ENCODE measurements around the gene TNFRSF4. TPM values are rescaled to one million over a fixed set of nuclear protein-coding genes. Genes with fewer than 3 reads are reported as not detected.

The TNFRSF4 gene
- total RNA-seq, 2 experiments from 2014 or later, result 1.1 TPM; not detected in 1

- CTCF ChIA-PET (ENCODE audit: unreplicated experiment), result no interaction called here
- no peaks in the 10 kb centered on the region for H3K9me2 ChIP-seq (ENCODE audit: insufficient read depth, low read length)
- H3K4me1 ChIP-seq (ENCODE audit: insufficient read depth, low read length, poor library complexity, severe bottlenecking), result no peaks in the 10 kb centered on the region
- DNase-seq (ENCODE audit: low spot score), result no peak
- no peak overlapping the region for H3K27ac ChIP-seq (ENCODE audit: low read depth, low read length, poor library complexity, severe bottlenecking)
- H2AFZ ChIP-seq (ENCODE audit: low read length), result no peak overlapping the region
- H3K79me2 ChIP-seq (ENCODE audit: insufficient read depth, low read depth, low read length), result peaks cover 6% of the 10 kb centered on the region; the same call in 1 of the 2 replicates
- POLR2A ChIA-PET, result no interaction called here
- H3K4me3 ChIP-seq (ENCODE audit: low read depth, low read length, poor library complexity, severe bottlenecking), result no peak overlapping the region
- TF ChIP-seq EZH2phosphoT487 (IDR thresholded peaks at IDR 0.05; ENCODE audit: borderline replicate concordance, low read depth, low read length) (no peak), CTCF (conservative IDR thresholded peaks at IDR 0.05; ENCODE audit: low read length) (no peak)
- no peak overlapping the region for H3K4me2 ChIP-seq (ENCODE audit: low read length)
- no TSS peak for BruUV-seq (replicated peaks)
- intact Hi-C loops (cut with micrococcal nuclease; ENCODE audit: unreplicated experiment), result no loop called here
- peaks cover 82% of the 10 kb centered on the region for H3K36me3 ChIP-seq (ENCODE audit: insufficient read depth, low read length)
- H4K20me1 ChIP-seq (ENCODE audit: insufficient read depth, low read length), result no peaks in the 10 kb centered on the region
- no peaks in the 10 kb centered on the region for H3K9me3 ChIP-seq (ENCODE audit: low read length)
Observed at GRCh38 chr1:1223891-1224290, 9.9 kb upstream of the TNFRSF4 start.

- POLR2A ChIA-PET, result no interaction called here
- intact Hi-C loops (cut with micrococcal nuclease; ENCODE audit: unreplicated experiment), result no loop called here
- no TSS peak for BruUV-seq (replicated peaks)
- DNase-seq (ENCODE audit: low spot score), result no peak
- Histone ChIP-seq H3K4me3 (ENCODE audit: low read depth, low read length, poor library complexity, severe bottlenecking) (no peak overlapping the region), H3K9me2 (ENCODE audit: insufficient read depth, low read length) (no peaks in the 10 kb centered on the region), H4K20me1 (ENCODE audit: insufficient read depth, low read length) (no peaks in the 10 kb centered on the region), H3K79me2 (ENCODE audit: insufficient read depth, low read depth, low read length) (no peaks in the 10 kb centered on the region), H3K27ac (ENCODE audit: low read depth, low read length, poor library complexity, severe bottlenecking) (no peak overlapping the region), H3K36me3 (ENCODE audit: insufficient read depth, low read length) (peaks cover 82% of the 10 kb centered on the region), H2AFZ (ENCODE audit: low read length) (no peak overlapping the region), H3K9me3 (ENCODE audit: low read length) (no peaks in the 10 kb centered on the region), H3K4me2 (ENCODE audit: low read length) (no peak overlapping the region), H3K4me1 (ENCODE audit: insufficient read depth, low read length, poor library complexity, severe bottlenecking) (no peaks in the 10 kb centered on the region)
- CTCF ChIA-PET (ENCODE audit: unreplicated experiment), result no interaction called here
- no peak for TF ChIP-seq CTCF (conservative IDR thresholded peaks at IDR 0.05; ENCODE audit: low read length)
- no peak for TF ChIP-seq EZH2phosphoT487 (IDR thresholded peaks at IDR 0.05; ENCODE audit: borderline replicate concordance, low read depth, low read length)
Observed at GRCh38 chr1:1223321-1223720, 9.4 kb upstream of the TNFRSF4 start.

- no peak for DNase-seq (ENCODE audit: low spot score)
- Histone ChIP-seq H3K4me1 (ENCODE audit: insufficient read depth, low read length, poor library complexity, severe bottlenecking) (no peaks in the 10 kb centered on the region), H3K36me3 (ENCODE audit: insufficient read depth, low read length) (peaks cover 82% of the 10 kb centered on the region), H3K4me2 (ENCODE audit: low read length) (no peak overlapping the region), H3K9me3 (ENCODE audit: low read length) (no peaks in the 10 kb centered on the region), H3K27ac (ENCODE audit: low read depth, low read length, poor library complexity, severe bottlenecking) (no peak overlapping the region), H3K9me2 (ENCODE audit: insufficient read depth, low read length) (no peaks in the 10 kb centered on the region), H3K79me2 (ENCODE audit: insufficient read depth, low read depth, low read length) (no peaks in the 10 kb centered on the region), H4K20me1 (ENCODE audit: insufficient read depth, low read length) (no peaks in the 10 kb centered on the region), H3K4me3 (ENCODE audit: low read depth, low read length, poor library complexity, severe bottlenecking) (no peak overlapping the region), H2AFZ (ENCODE audit: low read length) (no peak overlapping the region)
- no peak for TF ChIP-seq EZH2phosphoT487 (IDR thresholded peaks at IDR 0.05; ENCODE audit: borderline replicate concordance, low read depth, low read length)
- no TSS peak for BruUV-seq (replicated peaks)
- CTCF ChIA-PET (ENCODE audit: unreplicated experiment), result no interaction called here
- intact Hi-C loops (cut with micrococcal nuclease; ENCODE audit: unreplicated experiment), result no loop called here
- POLR2A ChIA-PET, result no interaction called here
Observed at GRCh38 chr1:1222575-1223225, 8.7 kb upstream of the TNFRSF4 start.

Data from OCI-LY7 (cell line).